ENCODE results near the gene ABCA13.

GRCh38 chr7:48150086-48150485 lies 21.2 kb upstream of the ABCA13 start:
- TF ChIP-seq CTCF (conservative IDR thresholded peaks at IDR 0.05; ENCODE audit: low read depth, low read length) = no peak
- no peak for TF ChIP-seq EZH2phosphoT487 (IDR thresholded peaks at IDR 0.05; ENCODE audit: borderline replicate concordance, low read length)

All from PC-3 (cell line).